Skin epidermis (tissue), 12 donors: ENCODE measurements around the gene TNFAIP8L1.
A peak's percentile ranks its signal among the peaks of the same experiment; 100 is the strongest.

Experiments used
- H3K27ac ChIP-seq, 21 experiments: fragments of 200-600 bp; sonication (generic) in 11 of 21; one replicate each; pipeline ENCODE4 v1.5.0; 2020; ENCODE audit warnings: mild to moderate bottlenecking in 3 of 21, inconsistent platforms in 2 of 21, moderate library complexity in 2 of 21
- H3K4me3 ChIP-seq, 7 experiments: fragments of 200-600 bp; sonication (generic) in 2 of 7; one replicate each; pipeline ENCODE4 v1.5.0; 2020; ENCODE audit warnings: inconsistent platforms in 2 of 7, mild to moderate bottlenecking in 2 of 7, moderate library complexity in 1 of 7

TNFAIP8L1 gene

DNA sequence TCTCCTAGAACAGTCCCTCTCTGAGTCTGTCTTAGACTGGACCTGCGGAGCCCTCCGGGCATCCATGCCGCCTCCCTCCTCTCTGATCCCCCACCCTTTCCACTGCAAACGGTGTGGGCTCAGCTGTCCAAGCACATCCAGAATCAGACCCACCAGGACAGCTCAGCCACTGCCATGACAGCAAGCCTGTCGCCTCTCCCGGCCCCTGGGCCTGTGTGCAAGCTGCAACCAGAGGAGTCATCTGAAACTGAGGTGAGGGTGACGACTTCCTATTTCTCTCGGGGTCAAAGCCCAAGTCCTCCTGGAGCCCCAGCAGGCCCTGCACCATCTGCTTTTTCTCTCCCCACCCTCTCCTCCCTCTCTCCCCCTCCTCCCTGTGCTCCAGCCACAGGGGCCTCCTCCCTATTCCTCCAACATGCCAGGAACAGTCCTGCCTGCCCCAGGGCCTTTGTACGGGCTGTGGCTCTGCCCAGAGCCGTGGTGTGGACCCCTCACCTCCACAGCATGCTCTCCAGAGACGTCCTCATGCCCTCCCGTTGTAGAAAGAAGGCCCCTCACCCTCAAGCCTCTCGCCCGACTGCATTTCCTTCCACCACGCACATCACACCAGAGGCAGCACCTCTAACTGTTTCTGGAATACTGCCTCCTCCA, 54.3 kb downstream of the TNFAIP8L1 start:
- Histone ChIP-seq H3K4me3 (no peak overlapping the region), H3K27ac (peak overlapping the region in 19 of 21 experiments; percentile 51 to 86 (median 73))

DNA sequence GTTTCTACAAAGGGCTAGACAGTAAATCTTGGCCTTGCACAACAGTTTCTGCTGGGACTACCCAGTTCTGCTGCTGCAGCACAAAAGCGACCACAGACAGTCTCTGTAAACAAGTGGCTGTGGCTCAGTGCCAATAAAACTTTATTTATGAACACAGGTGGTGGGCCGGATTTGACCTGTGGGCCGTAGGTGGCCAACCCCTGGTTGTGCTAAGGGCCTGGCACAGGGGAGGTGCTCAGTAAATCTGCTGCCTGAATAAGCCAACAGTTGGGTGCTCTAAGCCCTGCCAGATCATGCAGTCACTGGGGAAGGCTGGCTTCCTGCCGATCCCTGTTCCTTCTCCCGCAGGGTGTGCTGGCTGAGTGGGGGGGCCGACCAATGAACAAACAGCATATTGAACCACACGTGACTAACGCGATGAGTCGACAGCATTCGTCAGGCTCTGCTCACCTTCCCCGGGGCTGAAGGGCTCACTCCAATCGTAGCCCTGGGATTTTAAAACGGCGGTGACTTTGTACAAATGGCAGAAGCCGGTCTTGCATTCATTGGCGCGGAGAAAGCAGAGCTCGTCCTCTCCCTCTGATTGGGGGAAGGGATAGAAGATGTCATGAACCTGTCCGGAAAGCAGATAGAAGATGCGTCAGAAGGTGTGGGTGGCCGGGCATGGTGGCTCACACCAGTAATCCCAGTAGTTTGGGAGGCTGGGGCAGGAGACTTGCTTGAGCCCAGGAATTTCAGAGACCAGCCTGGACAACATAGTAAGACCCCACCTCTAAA, 55.1 kb downstream of the TNFAIP8L1 start:
- no peak overlapping the region for H3K4me3 ChIP-seq
- peak overlapping the region in 19 of 21 experiments; percentile 51 to 86 (median 74) for H3K27ac ChIP-seq

DNA sequence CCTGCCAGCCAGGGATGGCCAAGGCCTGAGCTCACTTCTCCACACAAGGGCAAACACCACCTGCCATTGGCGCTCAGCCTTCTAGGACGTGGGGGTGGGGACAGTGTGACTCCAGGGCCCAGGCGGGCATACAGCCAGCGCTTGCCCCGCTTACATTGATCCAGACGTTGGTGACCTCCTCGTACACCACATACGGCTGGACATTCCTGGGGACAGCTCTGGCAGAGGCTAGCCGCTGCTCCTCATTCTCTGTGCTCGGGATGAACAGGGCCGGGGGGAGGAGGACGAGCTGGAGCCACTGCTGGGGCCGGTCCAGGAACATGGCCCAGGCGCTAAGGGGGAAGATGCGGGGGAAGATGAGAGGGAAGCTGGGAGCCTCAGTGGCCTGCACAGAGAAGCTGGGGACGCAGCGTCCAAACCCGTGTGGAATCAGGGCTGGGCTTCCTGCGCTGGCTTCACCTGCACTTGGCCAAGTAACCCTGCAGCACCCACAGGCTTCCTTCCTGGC, 56.0 kb downstream of the TNFAIP8L1 start:
- Histone ChIP-seq H3K27ac (peak overlapping the region in 16 of 21 experiments; percentile 39 to 86 (median 71)), H3K4me3 (no peak overlapping the region)

DNA sequence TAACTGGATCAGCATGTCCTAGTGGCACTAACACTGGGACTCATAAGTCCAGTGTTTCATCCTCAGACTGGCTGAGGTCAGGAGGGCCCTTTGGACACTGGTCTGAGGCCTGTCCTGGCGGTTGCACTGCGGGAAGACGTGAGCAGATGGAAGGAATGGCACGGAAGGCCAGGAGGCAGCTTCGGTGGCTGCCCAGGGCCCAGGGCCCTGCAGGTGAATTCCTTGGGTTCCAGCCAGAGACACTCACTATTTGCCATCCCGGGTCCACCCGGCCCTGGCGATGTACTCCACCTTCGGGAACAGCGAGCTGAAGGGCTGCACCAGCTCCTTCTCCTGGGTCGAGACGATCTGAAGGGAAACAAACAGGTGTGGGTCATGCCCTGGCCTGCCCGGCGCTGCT, 58.0 kb downstream of the TNFAIP8L1 start:
- H3K27ac ChIP-seq = peak overlapping the region in 6 of 21 experiments; percentile 3 to 82 (median 40)
- no peak overlapping the region for H3K4me3 ChIP-seq

DNA sequence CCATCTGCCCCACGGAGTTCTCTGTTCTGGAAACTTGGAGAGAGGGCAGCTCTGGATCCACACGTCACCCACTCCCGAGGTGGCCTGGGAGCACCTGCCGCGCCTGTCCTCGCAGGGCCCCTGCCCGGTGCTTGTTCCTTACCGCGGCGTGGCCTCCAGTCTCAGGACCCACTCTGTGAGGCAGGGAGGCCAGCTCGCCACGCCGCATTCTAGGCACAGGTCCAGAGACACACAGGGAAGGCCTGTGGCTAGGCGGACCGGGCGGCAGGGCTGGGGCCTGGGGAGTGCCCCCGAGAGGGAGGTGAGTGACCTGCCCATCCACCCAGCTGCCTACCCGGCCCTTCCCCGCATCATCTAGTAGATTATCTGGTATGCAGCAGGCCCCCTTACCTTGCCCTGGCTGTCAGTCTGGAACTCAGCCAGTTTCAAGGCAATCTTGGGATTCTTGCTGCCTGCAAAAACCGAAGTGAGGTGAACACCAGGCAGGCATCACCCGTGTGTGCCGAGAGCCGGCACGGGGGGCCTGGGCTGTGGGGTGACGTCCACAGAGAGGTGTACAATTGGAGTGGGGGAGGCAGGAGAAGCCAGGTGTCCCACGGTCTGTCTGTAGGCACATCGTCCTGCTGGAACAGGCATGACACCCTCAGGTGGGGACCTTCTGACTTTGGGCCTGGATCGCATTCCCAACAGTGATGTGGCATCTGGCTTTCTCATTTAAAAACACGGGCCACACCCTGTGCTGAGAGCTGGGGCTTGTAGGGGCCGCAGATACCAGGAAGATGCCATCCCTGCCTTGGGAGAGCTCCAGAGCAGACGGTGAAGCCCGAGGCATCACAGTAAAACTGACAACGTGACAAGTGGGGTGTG, 60.7 kb downstream of the TNFAIP8L1 start:
- Histone ChIP-seq H3K4me3 (no peak overlapping the region), H3K27ac (peak overlapping the region in 12 of 21 experiments; percentile 8 to 81 (median 67))

DNA sequence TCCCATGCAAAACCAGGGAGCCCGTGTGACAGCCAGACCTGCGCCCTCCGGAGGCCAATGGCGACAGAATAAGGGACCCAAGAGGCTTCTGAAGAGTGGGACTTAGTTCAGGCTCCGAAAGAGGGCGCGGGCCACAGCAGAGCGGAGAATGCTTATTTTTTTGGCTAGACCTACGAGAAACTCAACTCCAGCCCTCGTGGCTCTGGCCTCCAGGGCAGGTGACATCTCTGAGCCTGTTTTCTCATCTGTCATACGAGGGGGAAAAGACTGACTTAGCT, 61.3 kb downstream of the TNFAIP8L1 start:
- Histone ChIP-seq H3K27ac (peak overlapping the region in 4 of 21 experiments; percentile 21 to 74 (median 52)), H3K4me3 (no peak overlapping the region)

DNA sequence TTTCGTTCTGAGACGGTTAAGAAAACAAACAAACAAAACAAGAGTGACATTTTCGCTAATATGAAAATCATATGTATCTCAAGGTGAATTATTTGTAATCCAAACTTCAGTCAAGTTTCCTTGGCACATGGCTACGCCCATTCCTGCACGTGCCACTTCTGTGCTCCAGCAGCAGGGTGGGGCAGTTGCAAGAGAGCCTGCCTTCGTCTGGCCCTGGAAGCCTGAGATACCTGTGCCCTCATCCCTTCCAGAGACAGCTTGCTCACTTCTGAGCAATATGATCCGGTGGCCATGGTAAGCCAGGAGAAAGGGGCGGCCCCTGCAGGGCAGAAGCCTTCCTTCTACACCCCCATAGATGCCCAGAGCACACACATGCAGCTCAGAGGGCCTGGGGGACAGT, 62.2 kb downstream of the TNFAIP8L1 start:
- Histone ChIP-seq H3K27ac (peak overlapping the region in 2 of 21 experiments; percentile 2 to 74), H3K4me3 (no peak overlapping the region)

DNA sequence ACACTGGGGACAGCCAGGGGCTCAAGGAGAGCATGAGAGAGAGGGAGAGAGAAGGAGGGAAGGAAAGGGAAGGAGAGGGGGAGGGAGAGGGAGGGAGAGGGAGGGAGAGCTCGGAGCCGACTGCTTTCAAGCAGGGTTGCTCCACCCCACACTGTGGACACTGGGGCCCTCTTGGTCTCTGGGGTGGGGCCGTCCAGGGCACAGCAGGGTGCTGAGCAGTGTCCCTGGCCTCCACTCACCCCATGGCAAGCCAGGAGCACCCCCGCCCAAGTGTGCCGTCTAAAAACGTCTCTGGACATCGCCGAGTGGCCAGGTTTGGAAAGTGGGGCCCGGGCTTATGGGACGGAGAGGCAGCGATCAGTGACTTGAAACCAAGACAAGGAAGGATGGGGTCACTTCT, 63.4 kb downstream of the TNFAIP8L1 start:
- no peak overlapping the region for H3K27ac ChIP-seq
- no peak overlapping the region for H3K4me3 ChIP-seq

DNA sequence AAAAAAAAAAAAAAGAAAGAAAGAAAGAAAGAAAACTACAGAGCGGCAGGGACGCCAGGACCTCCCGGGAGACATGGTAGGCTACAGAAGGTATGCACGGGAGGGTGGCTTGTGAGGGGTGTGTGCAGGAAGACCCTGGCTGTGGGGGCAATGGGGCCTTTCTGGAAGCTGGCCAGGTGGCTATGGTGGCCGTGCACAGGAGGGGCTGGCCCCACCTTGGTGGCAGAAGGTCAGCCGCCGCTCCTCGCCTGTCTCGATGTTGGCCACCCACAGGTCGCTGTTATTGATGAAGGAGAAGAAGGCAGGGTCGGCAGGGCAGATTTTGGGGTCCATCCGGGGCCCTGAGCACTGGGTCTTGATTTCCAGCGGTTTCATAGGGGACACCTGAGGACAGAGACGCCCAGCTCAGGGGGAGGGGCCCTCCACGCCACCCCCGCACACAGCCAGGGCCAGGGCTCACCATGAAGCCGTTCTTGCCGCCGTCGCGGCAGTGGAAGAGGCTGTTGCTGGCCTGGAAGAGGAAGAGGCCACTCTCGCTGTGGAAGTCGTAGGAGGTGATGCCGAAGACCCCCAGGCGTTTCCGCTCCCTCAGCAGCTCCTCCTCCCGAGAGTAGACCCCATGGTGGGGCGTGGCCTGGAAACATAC, 64.5 kb downstream of the TNFAIP8L1 start:
- no peak overlapping the region for H3K4me3 ChIP-seq

DNA sequence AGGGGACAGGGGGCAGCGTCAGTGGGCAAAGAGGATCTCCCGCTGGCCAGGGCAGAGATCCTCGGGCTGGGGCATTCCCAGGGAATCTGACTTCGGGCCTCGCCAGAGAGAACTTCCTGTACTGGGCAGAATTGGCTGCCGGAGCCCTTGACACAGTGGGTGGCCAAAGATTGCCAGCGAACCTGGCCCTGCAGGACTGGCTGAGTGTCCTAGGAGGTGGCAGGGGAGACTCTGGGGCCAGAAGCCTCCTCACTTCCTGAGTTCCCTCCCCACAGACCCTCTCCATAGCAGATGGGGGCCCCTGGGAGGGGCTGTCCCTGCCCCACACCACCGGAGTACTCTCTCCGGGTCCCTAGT, 65.0 kb downstream of the TNFAIP8L1 start:
- Histone ChIP-seq H3K27ac (peak overlapping the region in 1 of 21 experiments; percentile 15), H3K4me3 (no peak overlapping the region)

More for the DNA sequence above, 64.5 kb downstream of the TNFAIP8L1 start:
- H3K27ac ChIP-seq = no peak overlapping the region
